Upper lobe of left lung (tissue), 6 donors: Measurements from ENCODE around the gene LCP1. TPM values are rescaled to one million over a fixed set of nuclear protein-coding genes. Genes with fewer than 3 reads are reported as not detected.

Experiments used
- ATAC-seq, 2 donors: fragments of 200-7000 bp; cut with Tn5 transposase; one replicate each; pipeline ENCODE4 v1.9.1; 2022; ENCODE audit warnings: mild to moderate bottlenecking in 2 of 2, moderate library complexity in 2 of 2; ENCODE audit not compliant: low FRiP score in 2 of 2
- DNase-seq, 2 donors: peaks; one replicate each; pipeline ENCODE4 v3.0.0-alpha.2; 2019 to 2020
- H3K27ac ChIP-seq, 4 donors: fragments of 200-600 bp; sonication (generic); one replicate each; pipeline ENCODE4 v1.5.1; 2016 to 2019
- H3K27me3 ChIP-seq, 4 donors: fragments of 200-600 bp; sonication (generic); one replicate each; pipeline ENCODE4 v1.5.1; 2017 to 2019
- H3K36me3 ChIP-seq, 4 donors: fragments of 200-600 bp; sonication (generic); one replicate each; pipeline ENCODE4 v1.5.1; 2016 to 2019
- H3K4me1 ChIP-seq, 4 donors: fragments of 200-600 bp; sonication (generic); one replicate each; pipeline ENCODE4 v1.5.1; 2018 to 2019
- H3K4me3 ChIP-seq, 4 donors: fragments of 200-600 bp; sonication (generic); one replicate each; pipeline ENCODE4 v1.5.1; 2017 to 2019; ENCODE audit warnings: mild to moderate bottlenecking in 2 of 4, moderate library complexity in 1 of 4
- H3K9me3 ChIP-seq, 4 donors: fragments of 200-600 bp; sonication (generic); one replicate each; pipeline ENCODE4 v1.5.1; 2018 to 2019
- EP300 ChIP-seq, 4 donors: sonication (generic); formaldehyde crosslinking; IDR thresholded peaks; one replicate each; pipeline ENCODE4 v1.5.1; 2017; ENCODE audit warnings: antibody characterized with exemption in 4 of 4, control low read depth in 2 of 4
- POLR2A ChIP-seq, 4 donors: fragments of 450-650 bp; IDR thresholded peaks; one replicate each; pipeline ENCODE4 v1.5.1; 2016 to 2017; ENCODE audit warnings: antibody characterized with exemption in 4 of 4, mild to moderate bottlenecking in 2 of 4
- POLR2AphosphoS5 ChIP-seq, 2 donors: sonication (generic); formaldehyde crosslinking; IDR thresholded peaks; one replicate each; pipeline ENCODE4 v1.5.1; 2017; ENCODE audit warnings: antibody characterized with exemption in 2 of 2
- WGBS, 2 donors: methylation state at CpG; one replicate each; pipeline ENCODE4 v1.1.5; 2017 to 2018; 5-methylcytosine and 5-hydroxymethylcytosine counted together
- total RNA-seq, 6 donors: library from RNA; depleted of rRNA in 4 of 6; stranded (reverse); fragments of >200 nt in 4 of 6; gene quantifications; one replicate each; pipeline versions ENCODE4 v1.1.0 to v1.2.1, GENCODE V29; 2016 to 2021
- TF ChIP-seq, protein P1 (sequence below), 6 experiments: fragments of 450-650 bp in 4 of 6; fragments of 200-600 bp in 2 of 6; sonication (generic) in 2 of 6; IDR thresholded peaks; one replicate each; pipeline ENCODE4 v1.5.1; 2016 to 2019; ENCODE audit warnings: antibody characterized with exemption in 6 of 6
- donor health status: DM: no; HTN: no; CAD: no; lungs with moderate emphysema.
- donor health status: DM: no; HTN: yes; CAD: no; lungs with severe emphysema.

Gene LCP1
- total RNA-seq, 6 donors from 2014 or later: 72.3 to 331 (median 129) TPM

DNA sequence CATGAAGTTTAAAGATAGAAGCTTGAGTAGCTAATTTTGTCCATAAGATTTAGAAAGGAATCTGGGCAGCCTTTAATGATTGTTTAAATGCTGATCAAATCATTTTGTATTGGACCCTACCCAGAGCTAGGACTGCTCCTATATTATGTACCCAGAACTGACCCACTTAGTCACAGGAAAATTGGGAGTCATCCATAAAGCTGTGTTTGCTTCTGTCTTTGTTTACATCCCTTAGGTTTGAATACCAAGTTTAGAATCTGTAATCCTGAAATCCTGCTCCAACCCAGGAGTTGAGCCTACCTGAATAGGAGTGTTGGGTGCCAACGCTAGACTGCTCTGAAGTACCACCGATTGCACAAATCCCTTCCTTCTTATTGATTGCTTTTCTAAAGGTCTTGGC lies 23.8 kb downstream of the LCP1 start:
- Histone ChIP-seq H3K4me1 (peaks cover 0 to 11% (median 0%) of the 10 kb centered on the region in 4 donors), H3K36me3 (peaks cover 0 to 3% (median 0%) of the 10 kb centered on the region in 4 donors), H3K27ac (no peak overlapping the region), H3K27me3 (no peaks in the 10 kb centered on the region), H3K4me3 (no peak overlapping the region), H3K9me3 (no peaks in the 10 kb centered on the region)
- DNase-seq (no peak), ATAC-seq (no peak)
- 64 to 80% methylated on average over 2 of the region's 2 CpGs for WGBS, 2 donors
- TF ChIP-seq EP300 (IDR thresholded peaks at IDR 0.05) (no peak), POLR2A (IDR thresholded peaks at IDR 0.05) (no peak), POLR2AphosphoS5 (IDR thresholded peaks at IDR 0.05) (no peak)
- TF ChIP-seq, protein P1, sequence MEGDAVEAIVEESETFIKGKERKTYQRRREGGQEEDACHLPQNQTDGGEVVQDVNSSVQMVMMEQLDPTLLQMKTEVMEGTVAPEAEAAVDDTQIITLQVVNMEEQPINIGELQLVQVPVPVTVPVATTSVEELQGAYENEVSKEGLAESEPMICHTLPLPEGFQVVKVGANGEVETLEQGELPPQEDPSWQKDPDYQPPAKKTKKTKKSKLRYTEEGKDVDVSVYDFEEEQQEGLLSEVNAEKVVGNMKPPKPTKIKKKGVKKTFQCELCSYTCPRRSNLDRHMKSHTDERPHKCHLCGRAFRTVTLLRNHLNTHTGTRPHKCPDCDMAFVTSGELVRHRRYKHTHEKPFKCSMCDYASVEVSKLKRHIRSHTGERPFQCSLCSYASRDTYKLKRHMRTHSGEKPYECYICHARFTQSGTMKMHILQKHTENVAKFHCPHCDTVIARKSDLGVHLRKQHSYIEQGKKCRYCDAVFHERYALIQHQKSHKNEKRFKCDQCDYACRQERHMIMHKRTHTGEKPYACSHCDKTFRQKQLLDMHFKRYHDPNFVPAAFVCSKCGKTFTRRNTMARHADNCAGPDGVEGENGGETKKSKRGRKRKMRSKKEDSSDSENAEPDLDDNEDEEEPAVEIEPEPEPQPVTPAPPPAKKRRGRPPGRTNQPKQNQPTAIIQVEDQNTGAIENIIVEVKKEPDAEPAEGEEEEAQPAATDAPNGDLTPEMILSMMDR (IDR thresholded peaks at IDR 0.05): no peak

DNA sequence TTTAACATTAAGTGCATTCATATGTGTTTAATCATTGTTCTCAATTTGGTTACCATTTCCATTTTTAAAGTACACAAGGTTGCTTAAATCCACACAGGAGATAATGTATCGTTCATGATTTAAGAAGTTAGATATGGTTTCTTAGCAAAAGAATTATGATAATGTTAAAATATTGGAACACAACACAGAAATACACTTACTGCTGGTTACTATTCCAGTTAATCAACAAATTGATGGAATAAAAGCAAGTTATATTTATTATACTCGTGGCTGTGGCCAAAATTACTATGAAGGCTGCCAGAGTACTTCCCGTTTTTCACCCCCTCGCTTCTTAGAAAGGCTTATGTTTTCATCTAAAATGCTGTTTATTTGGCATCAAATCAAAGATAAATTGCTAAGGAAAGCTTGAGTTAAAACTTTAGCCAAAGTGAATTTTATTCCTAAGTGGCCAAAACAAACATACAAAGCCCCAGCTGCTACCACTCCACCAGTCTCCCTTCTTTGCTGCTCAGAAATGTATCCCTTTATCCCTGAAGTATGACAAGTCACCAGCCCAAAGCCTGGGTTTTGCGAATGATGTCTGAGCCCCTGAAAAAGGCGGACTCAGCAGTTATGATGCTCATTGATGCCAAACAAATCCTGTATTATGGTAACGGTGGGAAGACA lies 27.7 kb downstream of the LCP1 start:
- Histone ChIP-seq H3K27ac (no peak overlapping the region), H3K27me3 (no peaks in the 10 kb centered on the region), H3K4me3 (no peak overlapping the region), H3K4me1 (no peaks in the 10 kb centered on the region), H3K9me3 (no peaks in the 10 kb centered on the region), H3K36me3 (peaks cover 3 to 18% (median 4%) of the 10 kb centered on the region in 4 donors)
- DNase-seq (no peak), ATAC-seq (no peak)
- TF ChIP-seq EP300 (IDR thresholded peaks at IDR 0.05) (no peak), POLR2AphosphoS5 (IDR thresholded peaks at IDR 0.05) (no peak), POLR2A (IDR thresholded peaks at IDR 0.05) (no peak)
- TF ChIP-seq, protein P1 (IDR thresholded peaks at IDR 0.05): no peak
- WGBS, 2 donors: 59 to 63% methylated on average over 7 of the region's 7 CpGs

DNA sequence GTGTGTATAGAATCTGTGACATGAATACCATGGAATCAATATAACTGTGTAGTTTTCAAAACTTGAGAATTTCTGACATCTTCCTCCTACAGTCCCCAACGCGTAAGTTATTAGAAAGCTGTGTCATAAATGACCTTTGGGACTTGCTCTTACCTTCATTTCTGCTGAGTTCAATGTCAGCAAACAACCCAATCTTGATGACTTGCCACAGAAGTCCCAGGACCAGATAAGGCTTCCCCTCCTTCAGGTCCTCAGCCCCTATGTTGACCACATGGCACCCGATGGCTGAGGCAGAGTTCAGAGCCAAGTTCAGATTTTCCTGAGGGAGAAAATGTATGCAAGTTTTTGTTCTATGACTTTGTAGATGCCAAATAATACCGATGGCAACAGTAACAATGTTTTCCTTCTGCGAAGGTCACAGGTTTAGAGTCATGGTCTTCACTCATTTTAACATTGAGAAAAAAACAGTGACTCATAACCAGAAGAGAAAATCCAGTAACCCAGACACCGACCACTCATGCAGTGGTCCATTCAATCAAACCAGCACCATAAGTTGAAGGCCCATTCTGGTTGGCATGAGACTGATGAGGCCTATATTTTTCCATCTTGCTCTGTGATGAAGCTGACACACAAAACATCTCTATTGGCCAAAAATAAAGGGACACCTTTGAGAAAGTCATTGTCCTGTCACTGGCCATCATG lies 29.2 kb downstream of the LCP1 start:
- no peak for ATAC-seq
- no peaks in the 10 kb centered on the region for H3K4me1 ChIP-seq
- no peak for DNase-seq
- peaks cover 3 to 20% (median 4%) of the 10 kb centered on the region in 4 donors for H3K36me3 ChIP-seq
- no peak overlapping the region for H3K4me3 ChIP-seq
- H3K27ac ChIP-seq: no peak overlapping the region
- TF ChIP-seq POLR2AphosphoS5 (IDR thresholded peaks at IDR 0.05): no peak
- TF ChIP-seq, protein P1 (IDR thresholded peaks at IDR 0.05): no peak
- no peak for TF ChIP-seq POLR2A (IDR thresholded peaks at IDR 0.05)
- TF ChIP-seq EP300 (IDR thresholded peaks at IDR 0.05): no peak
- 88 to 96% methylated on average over 6 of the region's 6 CpGs for WGBS, 2 donors
- no peaks in the 10 kb centered on the region for H3K27me3 ChIP-seq
- H3K9me3 ChIP-seq: no peaks in the 10 kb centered on the region

DNA sequence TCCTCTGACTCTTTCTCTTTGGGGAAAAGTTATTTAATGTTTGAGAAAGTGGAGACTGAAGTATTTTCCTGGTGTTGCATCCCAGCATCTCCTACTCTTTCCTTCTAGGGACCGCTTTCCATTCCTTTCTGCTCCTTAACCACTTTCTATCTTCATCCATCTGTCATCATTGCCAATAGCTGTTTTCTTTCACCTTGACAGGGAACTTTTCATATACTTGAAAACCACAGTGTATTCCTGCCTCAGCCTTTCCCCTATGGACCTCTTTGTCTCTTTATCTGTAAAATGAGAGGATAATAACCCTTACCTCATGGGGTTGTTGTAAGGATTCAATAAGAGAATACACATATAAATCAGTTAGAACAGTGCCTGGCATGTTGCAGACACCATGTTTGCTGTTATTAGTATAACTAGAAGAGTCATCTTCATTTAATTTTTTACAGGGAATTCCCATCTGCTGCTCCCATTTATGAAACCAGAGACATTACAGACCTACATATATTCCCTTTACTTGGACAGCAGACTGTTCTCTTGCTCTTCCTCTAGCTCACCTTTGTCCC lies 31.8 kb downstream of the LCP1 start:
- no peaks in the 10 kb centered on the region for H3K9me3 ChIP-seq
- 93 to 100% methylated on average over 1 of the region's 1 CpG for WGBS, 2 donors

More for the DNA sequence above, 31.8 kb downstream of the LCP1 start:
- H3K27me3 ChIP-seq: no peaks in the 10 kb centered on the region
- no peak for DNase-seq
- peaks cover 0 to 22% (median 4%) of the 10 kb centered on the region in 4 donors for H3K36me3 ChIP-seq
- no peak for ATAC-seq
- H3K27ac ChIP-seq: no peak overlapping the region
- no peak overlapping the region for H3K4me3 ChIP-seq
- TF ChIP-seq POLR2A (IDR thresholded peaks at IDR 0.05) (no peak), EP300 (IDR thresholded peaks at IDR 0.05) (no peak), POLR2AphosphoS5 (IDR thresholded peaks at IDR 0.05) (no peak)
- TF ChIP-seq, protein P1 (IDR thresholded peaks at IDR 0.05): no peak
- H3K4me1 ChIP-seq: peaks cover 0 to 2% (median 0%) of the 10 kb centered on the region in 4 donors
